Non-pigmented ciliary epithelial cell (primary cell): ENCODE data around the gene RIMS1.

Experiments used
- DNase-seq: peaks from one replicate; pipeline ENCODE4 v3.0.0-alpha.2; 2010; ENCODE audit warnings: low read depth

The RIMS1 gene

GRCh38 chr6:71886184-71887005, at the start of gene RIMS1:
TSS of gene RIMS1 (plus strand) at chr6:71886550. CDS start at chr6:71887024, 474 bp downstream.
- DNase-seq, result no peak

GRCh38 chr6:71851214-71851613, 35.1 kb upstream of the RIMS1 start:
- DNase-seq, result no peak

- DNase-seq, result no peak
Measured at GRCh38 chr6:71852948-71853347, 33.4 kb upstream of the RIMS1 start.

DNA sequence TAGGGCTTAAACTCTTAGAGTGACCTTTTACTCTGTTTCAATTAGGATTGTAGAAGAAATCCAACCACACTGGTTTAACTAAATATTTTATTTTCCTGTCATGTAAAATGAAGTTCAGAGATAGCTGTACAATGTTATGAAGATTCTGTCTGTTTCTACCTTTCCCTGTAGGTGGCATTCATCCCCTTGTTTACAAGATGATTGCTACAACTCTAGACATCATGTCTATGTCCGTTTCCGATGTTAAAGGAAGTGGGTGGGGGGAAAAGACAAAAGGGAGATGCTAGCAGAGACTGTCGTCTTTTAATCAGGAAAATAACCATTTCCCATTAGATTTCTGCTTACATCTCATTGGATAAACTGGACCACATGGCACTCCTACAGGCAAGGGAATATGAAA, 30.9 kb upstream of the RIMS1 start:
- DNase-seq, result no peak

DNA sequence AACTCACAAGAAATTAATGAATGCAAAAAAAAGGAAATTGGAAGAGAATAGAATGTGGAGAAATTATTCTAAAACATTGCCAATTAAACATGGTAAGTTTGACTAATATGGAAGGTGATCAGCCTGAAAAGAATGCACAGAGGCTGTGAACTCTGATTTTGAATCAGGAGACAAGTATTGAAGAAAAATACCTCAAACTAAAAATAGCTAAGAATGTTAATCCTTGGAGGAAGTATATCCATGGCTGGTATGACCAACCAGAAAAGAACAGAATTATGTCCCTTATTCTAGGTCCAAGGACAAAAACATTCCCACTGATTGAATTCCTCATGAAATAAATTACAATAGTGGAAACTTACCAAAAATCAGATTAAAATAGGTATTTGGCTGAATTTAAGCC, 7.3 kb upstream of the RIMS1 start:
- DNase-seq, result peak; percentile 20

GRCh38 chr6:71887006-71887743, 825 bp downstream of the RIMS1 start:
- no peak for DNase-seq

DNA sequence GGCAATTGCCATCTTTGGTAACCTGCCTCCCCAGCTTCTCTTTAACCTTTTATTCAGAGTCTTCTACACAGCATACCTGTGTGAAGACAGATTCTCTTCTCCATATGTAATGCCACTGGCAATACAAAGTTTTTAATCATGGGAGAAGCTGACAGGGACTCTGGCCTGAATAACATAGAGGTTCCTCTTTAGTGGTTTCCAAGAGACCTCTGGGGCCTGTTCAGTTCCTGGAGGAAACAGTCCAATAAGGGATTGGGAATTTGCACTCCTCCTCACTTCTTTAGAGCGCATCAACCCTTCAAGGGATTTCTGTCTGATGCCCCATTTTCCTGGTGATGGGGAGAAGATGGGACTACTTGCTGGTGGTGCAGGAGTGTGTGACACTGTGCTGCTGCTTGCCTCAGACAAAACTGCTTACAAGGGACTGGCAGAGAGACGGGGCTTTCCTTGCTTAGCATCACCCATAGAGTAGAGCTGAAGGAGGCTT, 1.4 kb downstream of the RIMS1 start:
- no peak for DNase-seq

DNA sequence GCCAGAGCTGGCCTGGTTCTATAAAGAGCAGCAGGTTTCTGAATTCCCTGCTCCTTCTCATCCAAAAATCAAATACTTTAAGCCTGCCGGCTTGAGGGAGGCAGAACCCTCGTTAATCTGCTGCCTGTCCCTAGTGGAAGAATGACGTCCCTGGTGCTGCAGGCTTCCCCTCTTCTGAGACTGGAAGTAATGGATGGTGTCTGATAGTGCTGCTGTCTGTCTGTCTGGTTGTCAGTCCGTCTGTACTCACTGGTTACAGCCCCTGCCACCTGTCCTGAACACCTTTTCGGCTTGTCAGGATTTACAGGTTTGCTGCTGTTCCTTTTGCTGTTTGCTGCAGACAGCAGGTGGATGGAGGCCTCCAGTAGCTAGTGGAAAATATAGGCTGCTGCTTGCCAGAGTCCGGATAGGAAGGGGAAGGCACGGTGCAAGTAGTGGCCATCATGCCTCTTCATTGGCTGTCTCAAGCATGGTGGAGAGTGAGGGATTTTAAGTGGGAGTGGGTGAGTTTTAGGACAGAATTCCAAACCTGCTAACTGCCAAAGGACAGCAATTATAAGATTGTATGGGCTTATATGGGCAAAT, 2.5 kb downstream of the RIMS1 start:
- no peak for DNase-seq

- DNase-seq, result no peak
Measured at GRCh38 chr6:71889366-71889765, 3.0 kb downstream of the RIMS1 start.

DNA sequence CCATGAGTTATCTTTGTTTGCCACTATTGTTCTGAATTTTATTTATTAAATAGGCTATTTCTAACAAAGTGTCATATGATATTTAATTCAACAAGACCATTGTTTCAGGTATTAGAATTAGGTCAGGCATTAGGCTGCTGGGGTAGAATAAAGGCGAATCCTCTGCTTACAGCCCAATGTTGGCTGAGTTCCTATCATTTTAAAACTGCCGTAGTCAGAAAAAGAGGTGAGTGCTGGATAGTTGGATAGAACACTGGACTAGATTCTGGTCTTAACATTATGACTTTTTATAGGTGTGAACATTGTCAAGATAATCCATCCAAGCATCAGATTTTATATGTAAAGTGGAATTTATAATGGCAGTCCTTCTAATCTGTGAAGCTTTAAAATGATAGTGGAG, 6.3 kb downstream of the RIMS1 start:
- no peak for DNase-seq

DNA sequence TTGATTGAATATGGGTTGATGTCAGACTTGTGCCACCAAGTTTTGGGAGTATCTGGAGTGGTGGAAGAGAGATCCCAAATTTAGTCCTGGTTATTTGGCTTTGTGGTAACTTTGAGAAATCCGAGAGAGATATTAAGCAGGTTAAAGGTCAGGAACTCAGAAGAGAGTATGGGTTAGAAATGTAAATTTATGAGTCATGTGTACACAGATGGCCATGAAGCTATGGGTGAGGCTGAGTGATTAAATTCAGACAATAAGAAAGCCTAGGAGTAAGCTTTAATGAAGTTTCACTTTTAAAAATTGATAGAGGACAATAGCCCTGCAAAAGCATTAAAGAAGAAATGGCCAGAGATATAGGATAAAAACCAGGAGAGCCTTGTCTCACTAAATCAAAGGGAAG, 14.3 kb downstream of the RIMS1 start:
- DNase-seq, result no peak

- no peak for DNase-seq
Measured at GRCh38 chr6:71902261-71902660, 15.9 kb downstream of the RIMS1 start.

- DNase-seq, result no peak
Measured at GRCh38 chr6:71906813-71907212, 20.5 kb downstream of the RIMS1 start.

GRCh38 chr6:71908162-71908765, 21.9 kb downstream of the RIMS1 start:
- no peak for DNase-seq

DNA sequence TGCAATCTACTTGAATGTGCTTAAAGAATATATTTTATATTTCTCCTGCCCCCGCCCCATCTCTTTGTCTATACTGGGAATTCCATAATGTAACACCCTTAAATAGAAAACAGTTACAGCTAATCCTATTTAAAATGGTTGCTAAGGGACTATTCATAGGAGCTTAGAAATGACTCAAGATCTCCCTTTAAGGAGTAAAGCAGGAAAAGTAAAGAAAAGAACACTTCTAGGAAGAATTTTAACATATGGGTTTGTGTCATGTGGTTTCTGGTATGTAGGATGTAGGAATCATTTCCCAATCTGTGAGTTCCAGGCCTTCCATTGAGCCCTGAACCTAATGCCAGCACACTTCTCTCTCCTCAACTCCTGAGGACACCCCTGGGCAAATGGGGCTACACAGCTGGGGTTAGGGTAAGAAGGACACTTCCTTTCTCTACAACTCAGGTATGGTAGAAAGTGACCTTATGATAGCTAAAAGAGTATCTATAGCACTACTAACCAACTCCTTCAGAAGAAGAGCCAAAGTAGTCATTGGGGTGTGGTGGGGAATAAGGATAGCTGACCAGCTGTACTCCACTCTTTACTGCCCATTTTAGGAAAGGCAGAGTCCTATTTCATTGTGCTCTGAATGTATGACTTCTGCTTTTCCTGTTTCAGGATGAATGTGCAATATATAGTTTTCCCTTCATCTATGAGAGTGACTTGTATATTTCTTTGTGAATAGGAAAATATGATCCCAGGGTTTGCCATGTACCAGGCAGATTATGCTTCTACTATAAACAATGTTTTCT, 27.3 kb downstream of the RIMS1 start:
- no peak for DNase-seq

DNA sequence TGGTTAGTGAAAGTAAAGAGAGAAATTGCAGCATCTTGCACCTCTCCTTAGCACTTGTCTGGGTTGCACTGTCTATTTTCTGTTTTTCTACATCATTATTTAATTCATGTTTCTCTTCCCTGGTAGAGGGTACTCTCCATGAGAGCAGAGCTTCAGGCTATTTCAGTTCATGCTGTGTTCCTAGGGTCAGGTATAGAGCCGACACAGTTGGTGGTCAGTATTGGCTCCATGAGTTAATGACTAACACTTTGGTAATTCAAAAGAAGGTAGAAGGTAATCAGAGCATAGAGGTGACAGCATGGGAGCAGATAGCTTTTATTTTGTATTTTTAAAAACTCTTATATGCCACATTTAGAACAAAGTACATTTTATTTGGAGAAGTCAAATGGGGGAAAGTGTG, 42.7 kb downstream of the RIMS1 start:
- DNase-seq, result no peak

DNA sequence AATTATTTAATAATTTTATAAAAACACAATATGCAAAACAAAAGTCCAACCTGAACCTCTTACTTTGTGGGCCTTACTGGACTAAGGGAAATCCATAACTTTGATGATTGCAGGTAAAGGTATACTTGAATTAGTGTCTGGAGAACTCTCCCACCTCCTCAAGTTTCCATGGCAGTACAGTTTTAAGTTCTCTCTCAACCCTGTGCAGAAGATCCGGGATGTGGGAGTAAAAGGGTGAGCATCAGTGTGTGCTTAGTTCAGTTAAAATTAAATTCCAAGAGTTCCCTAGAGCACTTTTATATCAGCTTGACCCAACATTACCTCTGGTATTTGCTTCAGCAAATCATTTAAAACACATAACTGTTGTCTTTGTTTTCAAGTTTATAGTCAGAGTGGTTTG, 47.5 kb downstream of the RIMS1 start:
- DNase-seq, result no peak

DNA sequence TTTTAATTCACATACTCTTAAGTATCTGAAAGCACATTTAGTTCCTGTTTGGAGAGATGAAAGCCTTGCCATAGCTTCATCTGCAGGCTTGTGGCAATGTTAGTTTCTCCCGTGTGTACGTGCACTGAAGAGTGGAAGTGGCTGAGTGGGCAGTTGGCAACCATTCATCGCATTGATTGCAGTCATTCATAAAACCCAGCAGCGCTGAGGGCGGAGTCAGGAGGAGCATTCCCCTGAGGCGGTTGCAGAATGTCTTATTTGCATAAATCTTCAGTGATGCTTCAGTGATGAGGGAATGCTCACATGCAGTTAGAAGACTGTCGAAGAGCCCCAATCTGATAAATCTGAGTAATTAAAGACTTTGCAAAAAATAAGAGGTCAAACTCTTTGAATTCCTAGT, 79.1 kb downstream of the RIMS1 start:
- DNase-seq, result no peak

DNA sequence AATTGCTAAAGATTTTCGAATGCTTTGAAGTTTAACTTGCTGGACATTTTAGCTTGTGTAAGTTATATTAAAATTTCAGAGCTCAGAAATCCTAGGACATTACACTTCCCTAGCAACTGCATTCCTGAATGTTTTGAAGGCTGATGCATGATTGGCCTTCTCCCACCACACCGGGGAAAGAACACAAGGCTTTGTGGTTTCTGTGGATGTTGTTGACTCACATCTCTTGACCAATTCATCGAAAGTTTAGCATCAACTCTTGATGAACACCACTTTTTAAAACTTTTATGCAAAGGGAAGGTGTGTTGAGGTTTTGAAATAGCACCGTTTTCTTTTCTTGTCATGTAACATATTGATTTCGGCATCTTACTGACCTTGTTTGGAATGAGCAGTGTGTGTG, 81.1 kb downstream of the RIMS1 start:
- peak; percentile 34 for DNase-seq

DNA sequence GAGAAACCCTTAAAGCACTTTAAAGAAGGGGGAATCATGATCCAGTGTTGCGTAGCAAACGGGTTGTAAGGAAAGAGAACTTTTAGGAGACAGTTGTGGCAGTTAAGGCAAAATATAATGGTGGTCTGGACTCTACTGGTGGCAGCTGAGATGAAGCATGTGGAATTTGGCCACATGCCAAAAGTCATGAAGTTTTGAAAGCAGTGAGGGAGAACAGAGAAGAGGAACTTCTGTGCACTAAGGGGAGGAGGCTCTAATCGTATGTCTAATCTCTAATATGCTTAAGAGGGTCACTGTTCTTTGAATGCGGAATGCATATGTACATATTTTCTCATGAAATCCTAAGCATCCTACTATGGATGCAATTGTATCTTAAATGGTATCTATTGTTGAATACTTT, 91.5 kb downstream of the RIMS1 start:
- DNase-seq, result no peak

GRCh38 chr6:71979911-71980310, 93.6 kb downstream of the RIMS1 start:
- no peak for DNase-seq

DNA sequence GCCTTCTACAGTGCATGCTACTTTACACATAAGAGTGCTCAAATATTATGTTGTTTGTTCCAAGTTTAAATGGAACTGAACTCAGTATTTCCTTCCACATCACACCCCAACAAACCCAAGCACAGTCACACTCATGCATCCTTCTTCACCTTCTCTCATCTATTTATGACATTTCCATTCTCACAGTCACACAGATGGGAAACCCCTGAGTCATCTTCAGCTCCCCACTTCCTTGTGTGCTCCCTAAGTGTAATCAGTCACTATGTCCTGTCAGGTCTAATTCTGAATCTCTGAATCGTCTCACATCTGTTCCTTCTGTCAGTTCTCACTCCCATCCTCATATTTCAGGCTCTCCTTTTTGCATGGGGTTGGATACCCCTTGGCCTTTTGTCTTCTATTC, 96.0 kb downstream of the RIMS1 start:
- DNase-seq, result no peak
